ENCODE results near the gene GAB2. TPM values are rescaled to one million over a fixed set of nuclear protein-coding genes. Genes with fewer than 3 reads are reported as not detected.

The GAB2 gene
- total RNA-seq, 3 donors from 2014 or later: 21.5 to 36.1 (median 26.6) TPM

DNA sequence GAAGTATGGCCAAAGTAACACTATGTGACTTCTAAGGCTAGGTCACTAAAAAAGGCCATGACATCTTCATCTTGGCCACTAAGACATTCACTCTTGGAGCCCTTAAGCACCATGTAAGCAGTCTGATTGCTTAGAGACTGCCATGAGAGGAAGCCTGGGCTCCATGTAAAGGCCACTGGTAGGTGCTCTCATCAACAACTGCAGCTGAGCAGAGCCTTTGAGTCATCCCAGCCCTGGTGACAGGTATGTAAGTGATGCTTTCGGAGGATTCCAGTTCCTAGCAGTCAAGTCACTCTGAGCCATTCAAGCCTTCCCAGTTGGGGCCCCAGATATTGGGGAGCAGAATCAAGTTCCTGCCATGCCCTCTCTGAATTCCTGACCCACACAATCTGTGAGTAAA is 26.2 kb downstream of the GAB2 start:
- Histone ChIP-seq H3K36me3 (ENCODE audit: low read depth) (no peaks in the 10 kb centered on the region), H3K4me1 (ENCODE audit: low read depth) (peaks cover 6% of the 10 kb centered on the region), H3K9me3 (no peaks in the 10 kb centered on the region), H3K4me3 (no peak overlapping the region)
- no peak for ATAC-seq
- intact Hi-C loops (cut with DNase I, micrococcal nuclease): no loop called here
- no peak for TF ChIP-seq CTCF (IDR thresholded peaks at IDR 0.05)
- no peak for DNase-seq

DNA sequence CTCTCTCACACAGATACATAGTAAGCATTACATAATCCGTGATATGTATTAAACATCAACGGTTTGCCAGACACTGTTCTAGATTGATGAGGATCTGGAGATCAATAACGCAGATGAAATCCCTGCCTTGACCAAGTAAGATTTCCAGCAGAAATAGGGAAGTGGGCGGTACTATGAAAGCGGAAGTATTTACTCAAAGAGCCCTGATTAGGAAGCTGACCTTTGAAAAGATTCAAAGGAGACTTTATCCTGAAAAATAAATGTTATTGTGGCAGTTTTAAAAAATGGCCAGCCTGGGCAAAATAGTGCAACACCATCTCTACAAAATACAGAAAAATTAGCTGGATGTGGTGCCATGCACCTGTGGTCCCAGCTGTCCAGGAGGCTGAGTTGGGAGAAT is 26.8 kb downstream of the GAB2 start:
- TF ChIP-seq CTCF (IDR thresholded peaks at IDR 0.05): no peak
- Histone ChIP-seq H3K36me3 (ENCODE audit: low read depth) (no peaks in the 10 kb centered on the region), H3K4me1 (ENCODE audit: low read depth) (peaks cover 6% of the 10 kb centered on the region), H3K9me3 (peaks cover 2% of the 10 kb centered on the region), H3K4me3 (no peak overlapping the region)
- no peak for ATAC-seq
- DNase-seq: no peak
- intact Hi-C loops (cut with DNase I, micrococcal nuclease): no loop called here

DNA sequence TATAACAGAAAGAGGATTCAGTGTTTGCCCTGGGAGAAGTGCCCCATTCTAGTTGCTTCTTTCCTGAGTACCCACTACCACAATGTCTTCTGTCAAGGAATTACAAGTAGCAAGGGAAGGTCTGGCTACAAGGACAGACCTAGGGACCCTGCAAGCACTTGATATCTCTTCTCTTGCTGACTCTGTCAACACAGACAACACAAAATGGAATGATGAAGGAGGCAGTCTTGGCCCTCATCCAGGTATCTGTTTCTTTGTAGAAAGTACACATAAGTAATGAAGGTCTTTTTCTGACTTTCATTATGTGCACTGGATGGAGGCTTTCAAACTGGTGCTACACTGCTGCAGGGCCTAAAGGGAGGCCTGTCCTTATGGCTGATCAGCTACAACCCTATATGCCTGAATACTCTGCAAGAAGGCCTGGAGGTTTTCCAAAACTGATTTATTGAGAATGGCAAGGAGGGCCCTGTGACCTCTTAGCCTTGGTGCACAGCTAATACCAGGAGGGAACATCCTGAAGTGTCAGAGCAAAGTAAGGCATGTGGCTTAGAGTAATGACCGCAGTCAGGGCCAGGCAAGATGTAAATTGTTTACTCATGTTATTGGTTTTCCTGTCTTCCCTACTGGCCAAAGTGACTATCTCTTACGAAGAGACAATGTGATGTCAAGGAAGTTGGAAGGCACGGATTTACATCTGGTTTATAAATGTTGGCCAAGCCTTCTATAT is 31.2 kb downstream of the GAB2 start:
- H3K4me3 ChIP-seq: no peak overlapping the region
- no peak for DNase-seq
- intact Hi-C loops (cut with DNase I, micrococcal nuclease): no loop called here
- TF ChIP-seq CTCF (IDR thresholded peaks at IDR 0.05): no peak
- H3K4me1 ChIP-seq (ENCODE audit: low read depth): peaks cover 6% of the 10 kb centered on the region
- H3K36me3 ChIP-seq (ENCODE audit: low read depth): no peaks in the 10 kb centered on the region
- peaks cover 12% of the 10 kb centered on the region for H3K9me3 ChIP-seq
- ATAC-seq: no peak

DNA sequence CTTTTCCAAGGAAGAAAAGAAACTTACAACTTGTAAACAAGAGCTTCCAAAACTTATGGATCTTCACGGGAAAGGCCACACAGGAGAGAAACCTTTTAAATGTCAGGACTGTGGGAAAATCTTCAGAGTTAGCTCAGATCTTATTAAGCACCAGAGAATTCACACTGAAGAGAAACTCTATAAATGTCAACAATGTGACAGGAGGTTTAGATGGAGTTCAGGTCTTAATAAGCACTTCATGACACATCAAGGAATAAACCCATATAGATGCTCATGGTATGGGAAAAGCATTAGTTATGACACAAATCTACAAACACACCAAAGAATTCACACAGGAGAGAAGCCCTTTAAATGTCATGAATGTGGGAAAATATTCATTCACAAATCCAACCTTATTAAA is 32.4 kb downstream of the GAB2 start:
- TF ChIP-seq CTCF (IDR thresholded peaks at IDR 0.05): no peak
- Histone ChIP-seq H3K36me3 (ENCODE audit: low read depth) (no peaks in the 10 kb centered on the region), H3K4me3 (no peak overlapping the region), H3K4me1 (ENCODE audit: low read depth) (peaks cover 1% of the 10 kb centered on the region), H3K9me3 (peaks cover 12% of the 10 kb centered on the region)
- intact Hi-C loops (cut with DNase I, micrococcal nuclease): no loop called here
- no peak for ATAC-seq
- DNase-seq: no peak

GRCh38 chr11:78384231-78384630 is 33.4 kb downstream of the GAB2 start:
- TF ChIP-seq CTCF (IDR thresholded peaks at IDR 0.05): no peak
- DNase-seq (no peak), ATAC-seq (no peak)
- Histone ChIP-seq H3K4me3 (no peak overlapping the region), H3K36me3 (ENCODE audit: low read depth) (no peaks in the 10 kb centered on the region), H3K9me3 (peaks cover 12% of the 10 kb centered on the region), H3K4me1 (ENCODE audit: low read depth) (no peaks in the 10 kb centered on the region)
- intact Hi-C loops (cut with DNase I, micrococcal nuclease): no loop called here

DNA sequence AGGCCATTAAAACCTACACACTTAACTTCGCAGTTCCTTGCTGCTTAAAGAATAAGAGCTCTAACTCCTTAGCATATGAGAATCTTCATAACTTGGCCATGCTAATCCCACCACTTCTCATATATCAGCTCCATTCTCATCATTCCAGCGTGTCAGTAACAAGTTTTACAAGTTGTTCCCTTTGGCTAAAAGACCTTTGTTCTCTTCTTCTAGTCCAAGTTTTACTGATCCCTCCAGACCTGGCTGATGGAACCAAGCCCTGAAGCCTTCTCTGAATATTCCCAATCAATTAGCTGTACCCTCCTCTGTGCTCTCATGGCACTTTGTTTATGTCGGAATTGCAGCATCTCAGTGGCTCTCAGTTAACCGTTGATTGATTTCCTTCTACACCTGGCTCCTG is 35.8 kb downstream of the GAB2 start:
- TF ChIP-seq CTCF (IDR thresholded peaks at IDR 0.05): no peak
- intact Hi-C loops (cut with DNase I, micrococcal nuclease): no loop called here
- ATAC-seq (no peak), DNase-seq (no peak)
- H3K4me1 ChIP-seq (ENCODE audit: low read depth): peaks cover 8% of the 10 kb centered on the region
- H3K36me3 ChIP-seq (ENCODE audit: low read depth): no peaks in the 10 kb centered on the region
- peaks cover 12% of the 10 kb centered on the region for H3K9me3 ChIP-seq
- no peak overlapping the region for H3K4me3 ChIP-seq
